IgD-negative memory B cell (primary cell): Measurements from ENCODE around the gene RAD51B. TPM values are rescaled to one million over a fixed set of nuclear protein-coding genes. Genes with fewer than 3 reads are reported as not detected.

Source experiments
- H3K27ac Mint-ChIP-seq, 3 donors: one replicate each; pipeline ENCODE4 v1.8.0; 2020 to 2022; ENCODE audit warnings: mild to moderate bottlenecking in 3 of 3, mixed read lengths in 3 of 3, moderate library complexity in 1 of 3
- H3K27me3 Mint-ChIP-seq: one replicate; pipeline ENCODE4 v1.8.0; 2021; ENCODE audit warnings: mixed read lengths
- H3K36me3 Mint-ChIP-seq: one replicate; pipeline ENCODE4 v1.8.0; 2020; ENCODE audit warnings: mild to moderate bottlenecking, mixed read lengths
- H3K4me1 Mint-ChIP-seq, 3 donors: one replicate each; pipeline ENCODE4 v1.8.0; 2020 to 2022; ENCODE audit warnings: mixed read lengths in 3 of 3, mild to moderate bottlenecking in 1 of 3
- H3K4me3 Mint-ChIP-seq, 4 donors: one replicate each; pipeline ENCODE4 v1.8.0; 2020 to 2022; ENCODE audit warnings: mild to moderate bottlenecking in 4 of 4, mixed read lengths in 4 of 4, moderate library complexity in 3 of 4
- H3K9me3 Mint-ChIP-seq, 3 donors: one replicate each; pipeline ENCODE4 v1.8.0; 2020 to 2021; ENCODE audit warnings: mixed read lengths in 3 of 3, mild to moderate bottlenecking in 1 of 3
- polyA plus RNA-seq: library from polyadenylated mRNA; unstranded; fragments of 300-500 nt; fragmentation: Illumina TruSeq; gene quantifications from one replicate; pipeline ENCODE4 v1.2.3, GENCODE V29; 2021

Gene RAD51B
- polyA plus RNA-seq, 1 donor from 2014 or later, result 24.9 TPM

DNA sequence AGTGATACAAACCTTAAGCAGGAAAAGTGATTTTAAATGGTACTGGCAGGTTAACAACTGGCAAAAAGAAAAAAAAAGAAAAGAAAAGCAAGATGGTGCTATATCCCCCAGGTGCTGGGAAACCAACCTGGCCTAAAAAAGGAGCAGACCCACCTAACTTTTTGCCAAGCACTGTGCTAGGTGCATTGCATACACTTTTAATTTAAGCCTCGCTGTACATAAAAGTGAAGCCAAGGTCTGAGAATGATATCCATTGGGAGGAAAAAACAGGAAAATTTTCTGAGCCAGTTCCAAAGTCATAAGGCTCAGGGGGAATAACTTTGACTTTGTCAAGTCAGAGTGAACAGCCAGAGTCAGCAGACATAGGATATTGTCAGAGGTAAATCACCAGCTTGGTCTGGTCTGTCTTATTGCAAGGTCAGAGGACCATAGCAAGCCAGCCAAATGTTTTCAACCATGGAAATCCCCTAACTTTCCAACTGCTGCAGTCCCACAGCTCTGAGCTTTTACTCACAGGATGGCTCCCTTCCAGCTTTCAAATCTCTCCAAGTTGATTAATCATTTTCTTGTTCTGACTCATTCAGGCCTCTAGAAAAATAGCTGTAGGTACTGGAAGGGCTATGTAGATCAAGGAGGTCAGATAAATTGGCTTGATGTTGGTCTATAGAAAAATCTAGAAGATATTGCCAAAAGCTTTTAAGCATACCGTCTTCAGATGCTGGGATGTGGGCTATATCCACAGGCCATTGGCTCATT, 412.9 kb downstream of the RAD51B start:
- Mint-ChIP-seq H3K4me3 (no peak overlapping the region), H3K36me3 (no peaks in the 10 kb centered on the region), H3K9me3 (no peaks in the 10 kb centered on the region), H3K4me1 (peaks cover 0 to 2% (median 0%) of the 10 kb centered on the region in 3 donors), H3K27ac (no peak overlapping the region), H3K27me3 (no peaks in the 10 kb centered on the region)

DNA sequence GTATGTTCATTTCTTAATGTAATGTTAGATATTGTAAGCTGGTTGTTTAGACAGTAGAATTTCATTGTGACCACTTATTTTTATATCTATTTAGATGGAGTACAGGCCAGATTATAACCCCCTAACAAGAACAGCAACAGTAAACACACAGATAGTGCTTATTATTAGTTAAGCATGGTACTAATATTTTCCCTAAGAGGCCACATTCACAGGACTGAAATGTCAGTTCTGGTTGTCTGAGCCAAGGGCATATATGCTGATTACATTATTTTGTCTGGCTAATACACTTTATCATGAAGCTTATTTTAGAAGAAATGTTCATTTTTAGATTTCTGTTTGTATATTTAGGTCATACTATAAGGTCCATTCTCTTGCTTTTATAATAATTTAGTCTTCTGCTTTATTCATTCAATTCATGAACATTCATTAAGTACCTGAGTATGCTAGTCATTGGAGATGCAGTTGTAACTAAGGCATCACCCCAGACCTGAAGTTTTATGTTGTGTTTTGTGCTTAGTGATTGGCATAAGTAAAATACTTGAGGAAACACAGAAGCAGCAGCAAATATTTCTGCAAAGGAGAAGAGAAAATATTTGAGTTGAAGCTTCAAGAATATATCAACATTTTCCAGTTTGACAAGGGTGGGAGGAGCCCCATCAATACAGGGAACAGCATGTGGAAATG, 413.7 kb downstream of the RAD51B start:
- no peak overlapping the region for H3K4me3 Mint-ChIP-seq
- no peak overlapping the region for H3K27ac Mint-ChIP-seq
- H3K9me3 Mint-ChIP-seq, result no peaks in the 10 kb centered on the region
- peaks cover 0 to 5% (median 0%) of the 10 kb centered on the region in 3 donors for H3K4me1 Mint-ChIP-seq
- H3K36me3 Mint-ChIP-seq, result no peaks in the 10 kb centered on the region
- H3K27me3 Mint-ChIP-seq, result no peaks in the 10 kb centered on the region

DNA sequence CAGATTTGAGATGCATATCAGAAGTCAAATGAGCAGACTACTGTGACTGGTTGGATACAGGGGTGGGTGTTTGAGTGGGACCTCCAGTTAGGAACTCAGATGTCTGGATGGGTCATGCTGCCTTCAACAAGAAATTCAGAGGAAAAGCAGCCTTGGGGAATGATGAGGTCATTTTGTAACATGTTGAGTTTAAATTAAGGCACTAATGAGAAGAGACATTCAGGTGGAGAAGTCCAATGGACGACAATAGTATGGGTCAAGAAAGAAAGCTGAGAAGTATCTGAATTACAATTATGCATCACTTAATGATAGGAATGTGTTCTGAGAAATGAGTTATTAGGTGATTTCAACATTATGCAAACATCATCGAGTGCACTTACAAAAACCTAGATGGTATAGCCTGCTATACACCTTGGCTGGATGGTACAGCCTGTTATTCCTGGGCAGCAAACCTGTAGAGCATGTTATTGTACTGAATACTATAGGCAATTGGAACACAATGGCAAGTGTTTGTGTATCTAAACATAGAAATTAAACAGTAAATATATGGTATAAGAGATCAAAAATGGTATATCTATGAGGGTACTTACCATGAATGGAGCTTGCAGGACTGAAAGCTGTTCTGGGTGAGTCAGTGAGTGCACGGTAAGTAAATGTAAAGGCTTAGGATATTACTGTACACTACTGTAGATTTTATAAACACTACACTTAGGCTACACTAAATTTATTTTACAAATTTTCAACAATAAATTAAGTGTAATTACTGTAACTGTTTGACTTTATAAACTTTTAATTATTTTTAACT, 414.7 kb downstream of the RAD51B start:
- Mint-ChIP-seq H3K27ac (no peak overlapping the region), H3K4me1 (peaks cover 0 to 5% (median 0%) of the 10 kb centered on the region in 3 donors), H3K27me3 (no peaks in the 10 kb centered on the region), H3K36me3 (no peaks in the 10 kb centered on the region), H3K4me3 (no peak overlapping the region), H3K9me3 (no peaks in the 10 kb centered on the region)

DNA sequence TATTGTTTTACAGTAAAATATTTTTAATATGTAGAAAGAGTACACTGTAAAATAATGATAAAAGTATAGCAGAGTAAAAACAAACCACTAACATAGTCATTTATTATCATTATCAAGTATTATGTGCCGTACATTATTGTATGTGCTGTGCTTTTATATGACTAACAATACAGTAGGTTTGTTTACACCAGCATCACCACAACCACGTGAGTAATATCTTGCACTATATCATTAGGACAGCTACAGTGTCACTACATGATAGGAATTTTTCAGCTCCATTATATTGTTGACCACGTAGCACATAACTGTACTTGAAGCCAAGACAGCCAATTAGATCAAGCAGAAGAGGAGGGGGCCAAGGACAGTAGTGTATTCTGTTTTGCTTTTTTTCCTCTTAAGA, 415.4 kb downstream of the RAD51B start:
- no peak overlapping the region for H3K4me3 Mint-ChIP-seq
- no peaks in the 10 kb centered on the region for H3K36me3 Mint-ChIP-seq
- no peaks in the 10 kb centered on the region for H3K27me3 Mint-ChIP-seq
- H3K4me1 Mint-ChIP-seq, result peaks cover 0 to 5% (median 0%) of the 10 kb centered on the region in 3 donors
- no peak overlapping the region for H3K27ac Mint-ChIP-seq
- H3K9me3 Mint-ChIP-seq, result no peaks in the 10 kb centered on the region

DNA sequence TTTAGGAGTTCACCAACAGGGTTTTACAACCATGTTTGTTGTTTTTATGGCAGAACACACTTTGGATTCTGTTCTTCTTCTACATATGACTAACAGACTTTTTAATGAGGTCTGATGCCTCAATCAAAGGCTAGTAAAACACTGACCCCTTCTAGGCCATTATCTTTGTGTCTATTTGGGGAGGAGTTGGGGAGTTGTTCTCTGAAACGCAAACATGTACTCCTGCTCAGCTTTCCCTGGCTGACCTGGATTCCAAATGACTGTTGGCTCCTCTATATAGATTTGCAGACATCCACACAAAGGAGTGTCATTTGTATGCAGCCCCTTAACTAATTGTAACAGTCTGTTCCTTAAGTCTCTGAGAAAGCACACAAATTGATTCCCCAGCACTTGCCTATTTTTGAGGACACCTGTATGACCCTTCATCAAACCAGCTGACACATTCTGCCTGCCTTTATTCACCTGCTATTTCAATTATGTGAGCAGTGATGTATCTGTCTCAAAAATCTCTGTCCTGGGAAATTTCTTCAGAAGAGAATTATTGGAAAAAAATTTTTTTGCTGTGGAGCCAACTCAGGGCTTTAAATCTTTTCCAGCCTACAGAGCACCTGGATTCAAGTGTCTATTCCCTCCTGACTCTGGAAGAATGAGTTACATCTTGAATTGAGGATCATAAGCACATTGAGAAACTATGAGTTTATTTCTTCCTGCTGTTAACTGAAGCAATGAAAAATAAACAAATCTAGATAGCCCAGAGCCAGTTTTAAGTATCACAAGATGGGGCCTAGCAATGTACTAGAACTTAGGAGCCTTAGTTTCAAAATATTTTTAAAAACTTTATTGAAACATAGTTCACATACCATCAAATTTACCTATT, 417.2 kb downstream of the RAD51B start:
- Mint-ChIP-seq H3K4me1 (peaks cover 0 to 5% (median 0%) of the 10 kb centered on the region in 3 donors), H3K4me3 (no peak overlapping the region), H3K27ac (no peak overlapping the region), H3K36me3 (peaks cover 2% of the 10 kb centered on the region), H3K27me3 (no peaks in the 10 kb centered on the region), H3K9me3 (no peaks in the 10 kb centered on the region)

DNA sequence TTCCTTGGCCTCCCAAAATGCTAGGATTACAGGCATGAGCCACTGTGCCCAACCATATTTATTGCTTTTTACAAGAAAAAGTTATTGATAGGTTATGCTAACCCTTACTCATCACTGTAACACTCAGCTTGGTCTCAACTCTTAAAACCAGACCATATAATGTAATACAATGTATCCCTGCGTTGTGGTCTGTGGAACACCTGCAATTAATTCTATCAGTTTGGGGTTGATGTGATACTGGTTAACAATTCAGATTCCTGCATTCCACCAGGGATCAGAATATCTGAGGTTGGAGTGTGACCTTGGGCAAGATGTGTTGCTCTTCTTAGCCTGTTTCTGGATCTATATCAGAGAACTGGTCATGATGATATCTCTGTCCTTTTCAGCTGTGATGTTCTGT, 419.0 kb downstream of the RAD51B start:
- no peaks in the 10 kb centered on the region for H3K9me3 Mint-ChIP-seq
- no peak overlapping the region for H3K27ac Mint-ChIP-seq
- H3K4me1 Mint-ChIP-seq, result peaks cover 0 to 5% (median 0%) of the 10 kb centered on the region in 3 donors
- H3K27me3 Mint-ChIP-seq, result no peaks in the 10 kb centered on the region
- H3K4me3 Mint-ChIP-seq, result no peak overlapping the region
- H3K36me3 Mint-ChIP-seq, result peaks cover 2% of the 10 kb centered on the region

DNA sequence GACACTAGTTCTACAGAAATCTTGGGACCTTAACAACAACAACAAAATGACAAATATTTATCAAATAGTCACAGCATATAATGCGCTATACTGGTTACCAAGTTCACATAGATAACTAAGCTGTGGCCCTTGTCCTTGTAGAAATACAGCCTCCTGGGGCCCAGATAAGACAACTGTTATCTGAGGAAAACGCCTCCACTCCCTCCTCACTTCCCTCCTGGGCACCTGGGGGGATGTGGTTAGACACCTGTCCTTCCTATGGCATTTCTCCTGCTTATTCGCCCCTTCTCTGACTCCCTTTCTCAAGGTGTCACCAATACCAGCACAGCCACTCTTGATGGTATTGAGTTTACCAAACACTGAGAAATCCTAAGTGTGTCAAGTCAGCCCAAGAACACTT, 419.4 kb downstream of the RAD51B start:
- Mint-ChIP-seq H3K27me3 (no peaks in the 10 kb centered on the region), H3K9me3 (no peaks in the 10 kb centered on the region), H3K36me3 (peaks cover 2% of the 10 kb centered on the region), H3K27ac (no peak overlapping the region), H3K4me1 (peaks cover 0 to 5% (median 0%) of the 10 kb centered on the region in 3 donors), H3K4me3 (no peak overlapping the region)

DNA sequence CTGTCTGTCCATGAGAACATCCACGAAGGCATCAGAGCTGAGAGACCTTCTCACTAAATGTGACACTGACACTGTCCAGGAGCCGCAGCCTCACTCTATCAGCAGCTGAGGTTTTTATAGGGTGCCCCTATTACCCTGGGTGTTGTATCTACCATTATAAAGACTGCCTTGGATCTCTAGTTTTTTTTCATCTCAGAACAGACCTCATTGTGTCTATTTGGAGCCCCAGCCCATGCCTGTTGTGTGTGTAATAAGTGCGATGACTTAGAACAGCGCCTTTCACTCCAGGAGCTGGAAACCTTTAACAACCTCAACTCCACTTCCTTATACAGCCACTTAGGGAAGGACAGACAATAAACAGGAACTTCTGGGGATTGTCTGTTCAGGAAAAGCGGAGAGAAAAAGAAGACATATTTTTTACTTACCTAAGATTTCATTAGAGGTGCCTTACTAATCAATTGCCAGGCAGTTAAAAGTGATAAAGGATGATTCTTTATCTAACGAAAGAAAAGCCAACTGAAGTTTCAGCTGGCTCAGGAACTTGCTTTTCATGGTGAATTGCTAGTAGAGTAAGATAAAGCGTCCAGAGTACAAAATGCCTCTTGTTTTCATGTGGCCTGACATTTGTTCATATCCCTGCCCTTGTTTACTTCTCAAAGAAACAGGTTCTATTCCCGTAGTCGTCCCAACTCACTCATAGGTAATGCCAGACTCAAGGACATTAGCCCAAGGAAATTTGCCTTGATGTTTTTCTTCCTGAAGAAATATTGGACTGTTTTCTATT, 420.6 kb downstream of the RAD51B start:
- Mint-ChIP-seq H3K4me3 (no peak overlapping the region), H3K27ac (no peak overlapping the region), H3K9me3 (no peaks in the 10 kb centered on the region), H3K4me1 (peaks cover 0 to 5% (median 0%) of the 10 kb centered on the region in 3 donors), H3K27me3 (no peaks in the 10 kb centered on the region), H3K36me3 (peaks cover 2% of the 10 kb centered on the region)

DNA sequence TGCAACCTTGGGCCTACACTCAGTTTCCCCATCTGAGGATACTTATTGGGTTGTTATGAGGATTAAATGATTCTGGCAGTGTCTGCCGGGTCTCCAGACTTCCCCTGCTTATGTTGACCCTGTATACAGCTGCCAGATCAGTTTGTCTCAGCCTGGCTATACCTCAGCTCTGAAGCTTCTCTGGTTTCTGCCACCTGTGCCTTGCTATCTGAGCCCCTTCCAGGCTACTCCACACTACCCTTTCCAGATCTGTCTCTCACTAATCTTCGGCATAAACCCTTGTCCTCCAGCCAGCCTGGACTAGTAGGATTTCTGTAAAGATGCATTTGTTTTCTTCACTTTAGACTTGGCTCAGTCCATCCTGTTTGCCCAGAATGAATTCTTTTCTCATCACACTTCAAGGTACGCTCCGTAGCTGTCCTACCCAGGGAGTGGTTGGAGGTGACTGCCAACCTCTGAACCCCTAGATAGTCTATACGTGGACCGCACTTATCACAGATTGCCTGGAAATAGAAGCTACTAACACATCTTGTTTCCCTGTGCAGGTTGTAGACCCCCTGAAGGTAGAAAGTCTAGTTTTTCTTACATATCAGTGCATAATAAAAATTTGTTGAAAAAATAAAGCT, 422.4 kb downstream of the RAD51B start:
- Mint-ChIP-seq H3K9me3 (no peaks in the 10 kb centered on the region), H3K27ac (no peak overlapping the region), H3K36me3 (peaks cover 2% of the 10 kb centered on the region), H3K27me3 (no peaks in the 10 kb centered on the region), H3K4me1 (peaks cover 0 to 5% (median 2%) of the 10 kb centered on the region in 3 donors), H3K4me3 (no peak overlapping the region)

DNA sequence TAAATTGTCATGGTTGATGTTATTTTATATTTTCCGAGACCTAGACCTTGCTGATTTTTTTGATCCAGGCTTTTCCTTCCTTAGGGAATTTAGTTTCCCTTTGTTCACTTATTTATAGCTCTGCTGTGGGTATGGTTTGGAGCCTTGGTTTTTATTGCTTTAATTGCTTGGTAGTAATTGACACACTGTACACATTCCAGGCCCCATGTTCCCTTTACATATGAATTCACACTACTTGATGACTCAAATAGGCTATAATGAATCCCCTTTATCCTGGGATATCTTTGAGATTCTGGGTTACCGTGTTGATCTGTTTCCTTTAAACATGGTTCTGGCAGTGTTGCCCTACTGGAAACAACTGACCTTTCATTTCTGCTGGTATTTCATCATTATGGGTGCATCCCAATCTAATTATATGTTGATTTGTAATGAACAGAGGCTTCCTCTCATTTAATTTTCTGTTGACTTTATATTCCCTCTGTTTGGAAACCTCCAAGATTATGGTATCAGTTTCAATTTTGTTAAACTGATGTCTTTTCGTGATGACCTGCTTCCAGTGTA, 424.0 kb downstream of the RAD51B start:
- H3K36me3 Mint-ChIP-seq, result peaks cover 2% of the 10 kb centered on the region
- no peaks in the 10 kb centered on the region for H3K9me3 Mint-ChIP-seq
- H3K27me3 Mint-ChIP-seq, result no peaks in the 10 kb centered on the region
- H3K4me3 Mint-ChIP-seq, result no peak overlapping the region
- peaks cover 0 to 9% (median 4%) of the 10 kb centered on the region in 3 donors for H3K4me1 Mint-ChIP-seq
- H3K27ac Mint-ChIP-seq, result no peak overlapping the region

DNA sequence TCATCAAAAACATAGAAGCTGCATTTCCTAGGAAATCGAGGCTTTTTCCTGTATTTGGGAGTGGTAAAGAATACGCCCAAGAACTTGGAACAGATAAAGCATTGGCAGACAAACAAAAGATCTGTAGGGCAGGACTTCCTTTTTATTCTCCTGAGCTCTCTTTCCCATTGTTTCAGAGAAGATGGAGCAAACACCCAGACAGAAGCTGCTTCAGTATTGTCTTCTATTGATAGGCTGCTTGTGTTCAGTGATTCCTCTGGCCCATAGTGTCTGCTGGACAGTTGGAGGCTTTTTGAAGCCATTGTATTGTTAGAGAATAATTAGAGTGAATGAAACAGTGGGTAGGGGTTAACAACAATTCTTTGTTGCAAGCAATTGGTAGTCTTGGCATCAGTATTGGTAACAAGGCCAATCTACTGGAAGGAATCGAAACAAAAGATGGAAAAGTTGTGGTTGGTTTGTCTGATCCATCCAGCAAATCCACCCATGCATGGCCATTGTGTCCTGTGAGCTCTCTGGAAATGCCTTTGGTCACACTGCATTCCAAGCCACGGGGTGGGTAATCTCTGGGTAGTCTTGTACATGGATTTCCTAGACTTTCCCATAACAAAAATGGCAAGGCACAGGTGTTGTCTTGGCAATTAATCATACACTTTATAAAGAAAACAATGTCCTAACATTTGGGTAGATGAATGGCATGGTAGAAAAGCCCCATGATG, 424.8 kb downstream of the RAD51B start:
- no peaks in the 10 kb centered on the region for H3K27me3 Mint-ChIP-seq
- peaks cover 5 to 16% (median 12%) of the 10 kb centered on the region in 3 donors for H3K4me1 Mint-ChIP-seq
- H3K27ac Mint-ChIP-seq, result no peak overlapping the region
- no peaks in the 10 kb centered on the region for H3K9me3 Mint-ChIP-seq
- no peak overlapping the region for H3K4me3 Mint-ChIP-seq
- H3K36me3 Mint-ChIP-seq, result peaks cover 2% of the 10 kb centered on the region

DNA sequence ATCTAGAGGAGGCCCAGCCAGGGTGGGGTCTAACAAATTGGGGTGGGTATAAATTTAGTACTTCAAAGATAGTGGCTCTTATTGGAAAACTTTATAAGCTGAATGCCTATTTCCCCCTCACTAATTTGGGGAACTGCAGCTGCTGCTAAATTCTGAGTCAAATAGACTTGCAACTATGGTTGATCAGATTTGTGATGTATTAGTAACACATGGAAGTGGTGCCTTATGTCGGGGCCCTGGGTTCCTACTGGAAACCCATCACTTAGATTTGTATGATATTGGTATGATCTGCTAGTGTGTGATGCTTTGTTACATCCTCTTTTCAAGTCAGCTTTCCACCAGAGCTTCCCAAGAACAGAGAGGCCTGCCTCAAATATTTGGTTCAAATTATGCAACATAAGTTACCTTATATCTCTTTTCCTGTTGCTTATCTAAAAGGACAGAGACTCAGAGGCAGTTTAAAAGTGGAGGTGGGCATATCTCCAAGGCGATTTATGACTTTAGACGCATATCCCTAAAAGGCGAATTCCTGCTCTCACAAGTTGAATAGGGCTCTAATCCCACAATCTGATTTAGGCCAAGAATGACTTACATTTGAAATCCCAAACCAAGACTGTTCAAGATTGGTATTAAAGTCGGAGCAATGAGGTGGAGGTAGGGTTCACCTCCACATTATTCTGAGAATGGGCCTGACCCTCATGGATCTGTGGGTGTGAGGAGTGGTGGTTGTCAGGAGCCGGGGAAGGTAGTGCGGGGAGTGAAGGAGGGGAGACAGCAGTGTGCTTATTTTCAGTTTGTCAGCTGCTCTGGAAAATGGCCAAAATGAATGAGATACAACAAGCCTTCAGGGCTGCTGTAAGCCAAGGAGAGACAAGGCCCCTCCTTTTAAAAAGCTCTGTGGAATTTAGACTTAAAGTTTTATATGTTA, 425.8 kb downstream of the RAD51B start:
- Mint-ChIP-seq H3K4me1 (peaks cover 12 to 26% (median 20%) of the 10 kb centered on the region in 3 donors), H3K27me3 (no peaks in the 10 kb centered on the region), H3K9me3 (no peaks in the 10 kb centered on the region), H3K27ac (peak overlapping the region in 1 of 3 donors; percentile 47), H3K36me3 (peaks cover 2% of the 10 kb centered on the region), H3K4me3 (peak overlapping the region in 1 of 4 donors; percentile 84)
